ENCODE data around the gene NT5C2. TPM values are rescaled to one million over a fixed set of nuclear protein-coding genes. Genes with fewer than 3 reads are reported as not detected.

NT5C2 gene
- total RNA-seq, 1 experiment from 2014 or later: 35.5 TPM

DNA sequence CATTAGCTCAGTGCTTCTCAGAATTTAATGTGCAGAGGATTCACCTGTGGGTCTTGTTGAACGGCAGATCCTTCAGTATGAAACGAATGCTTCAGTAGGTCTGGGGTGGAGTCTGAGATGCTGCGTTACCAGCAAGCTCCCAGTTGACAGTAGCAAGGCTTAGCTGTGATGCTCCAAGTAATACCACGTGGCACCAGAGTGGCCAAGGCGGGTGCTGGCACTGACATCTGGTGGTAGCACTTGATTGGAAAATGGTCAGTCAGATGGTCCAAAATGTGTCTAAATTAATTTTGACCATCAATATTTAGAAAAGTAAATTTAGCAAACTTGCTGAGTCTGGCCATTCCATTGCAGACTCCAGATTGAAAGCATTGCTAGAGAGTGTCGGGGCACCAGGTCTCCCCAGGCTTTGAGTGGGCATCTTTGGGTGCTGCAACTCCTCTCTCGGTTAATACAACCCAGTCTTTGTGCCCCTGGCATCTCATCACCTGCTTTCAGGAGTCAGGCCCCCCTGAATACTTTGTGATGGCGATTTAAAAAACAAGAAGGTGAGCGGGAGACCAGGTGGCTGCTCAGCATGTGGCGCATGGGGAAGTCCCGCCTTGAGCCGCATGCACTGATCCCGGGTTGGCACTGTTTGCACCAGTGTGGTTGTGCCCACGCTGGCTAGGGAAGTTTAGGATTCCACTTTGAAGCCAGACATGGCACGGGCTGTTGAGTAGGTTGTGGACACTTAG lies 130.1 kb downstream of the NT5C2 start:
- peak; percentile 57 for DNase-seq (ENCODE audit: low read depth, low spot score)
- in situ Hi-C loops (cut with HindIII; ENCODE audit: low pct_unique_long_range_greater_than_20kb, low sequenced_read_pairs): no loop called here

DNA sequence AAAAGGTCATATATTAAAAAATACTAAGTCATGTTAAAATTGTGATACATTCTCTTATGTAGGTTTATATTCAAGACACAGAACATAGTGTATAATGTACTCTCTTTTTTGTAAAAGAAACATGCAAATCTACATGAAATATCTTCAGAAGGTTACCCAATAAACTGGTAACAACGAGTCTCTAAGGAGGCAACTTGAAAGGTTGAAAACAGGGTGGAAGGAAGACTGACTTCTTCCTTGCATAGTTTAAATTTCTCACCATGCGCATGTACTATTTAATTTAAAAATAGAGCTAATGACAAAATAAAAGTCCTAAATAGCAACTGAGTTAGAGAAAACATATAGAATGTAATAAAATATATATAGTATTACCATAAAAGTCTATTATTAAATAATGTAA lies 132.5 kb downstream of the NT5C2 start:
- DNase-seq (ENCODE audit: low read depth, low spot score): no peak
- in situ Hi-C loops (cut with HindIII; ENCODE audit: low pct_unique_long_range_greater_than_20kb, low sequenced_read_pairs): no loop called here

DNA sequence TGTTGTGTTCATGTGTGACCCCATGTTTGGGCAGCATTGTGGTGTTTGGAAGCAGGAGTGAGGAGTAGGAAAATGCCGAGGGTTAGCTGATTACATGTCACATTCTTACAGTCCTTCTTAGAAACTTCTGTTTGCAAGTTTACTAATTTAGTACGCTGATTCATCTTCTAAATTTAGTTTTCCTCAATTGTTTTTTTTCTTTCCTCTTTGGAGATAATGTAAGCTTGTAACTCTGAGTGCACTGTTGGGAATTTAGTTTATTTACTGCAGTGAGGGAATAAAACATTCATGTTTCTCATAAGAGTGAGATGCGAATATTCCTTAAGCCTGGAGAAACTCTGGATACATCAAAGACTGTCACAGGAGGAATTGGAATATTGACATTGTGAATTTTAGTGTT lies 135.0 kb downstream of the NT5C2 start:
- no peak for DNase-seq (ENCODE audit: low read depth, low spot score)
- in situ Hi-C loops (cut with HindIII; ENCODE audit: low pct_unique_long_range_greater_than_20kb, low sequenced_read_pairs): no loop called here

DNA sequence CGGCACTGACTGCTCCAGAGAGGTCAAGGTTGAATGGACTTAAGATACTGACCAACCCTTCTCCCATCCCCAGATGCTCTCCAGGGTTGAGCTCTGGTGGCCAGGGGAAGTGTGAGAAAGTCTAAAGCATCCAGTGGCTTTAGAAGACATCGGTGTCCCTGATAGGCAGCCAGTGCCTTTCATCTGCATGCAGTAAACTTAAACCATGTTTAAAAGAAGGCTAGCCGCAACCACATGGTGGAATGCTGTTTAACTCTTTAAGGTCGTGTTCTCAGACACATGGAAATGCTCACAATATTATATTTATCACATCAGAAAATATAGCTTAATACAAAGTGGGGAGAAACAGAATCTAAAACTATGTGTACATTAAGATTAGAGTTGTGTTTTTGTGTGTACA lies 138.0 kb downstream of the NT5C2 start:
- no peak for DNase-seq (ENCODE audit: low read depth, low spot score)
- in situ Hi-C loops (cut with HindIII; ENCODE audit: low pct_unique_long_range_greater_than_20kb, low sequenced_read_pairs): no loop called here

DNA sequence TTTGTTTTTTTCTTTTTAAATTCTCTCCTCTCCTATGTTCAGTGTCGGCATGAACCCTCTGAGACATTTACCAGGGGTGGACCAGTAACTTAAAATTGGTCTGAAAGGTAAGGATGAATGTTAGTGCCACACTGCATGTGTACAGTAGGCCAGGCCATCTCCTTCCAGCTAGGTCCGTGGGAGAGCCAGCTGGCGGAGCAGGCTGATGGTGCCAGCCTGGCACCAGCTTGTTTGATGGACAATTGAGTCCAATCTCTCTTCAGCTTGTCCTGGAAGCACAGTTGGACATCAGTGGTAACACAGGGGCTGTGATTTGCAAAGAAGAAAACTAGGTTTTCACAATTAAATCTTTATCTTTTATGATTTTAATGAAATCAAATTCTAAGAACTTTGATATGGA lies 138.5 kb downstream of the NT5C2 start:
- in situ Hi-C loops (cut with HindIII; ENCODE audit: low pct_unique_long_range_greater_than_20kb, low sequenced_read_pairs): no loop called here

DNA sequence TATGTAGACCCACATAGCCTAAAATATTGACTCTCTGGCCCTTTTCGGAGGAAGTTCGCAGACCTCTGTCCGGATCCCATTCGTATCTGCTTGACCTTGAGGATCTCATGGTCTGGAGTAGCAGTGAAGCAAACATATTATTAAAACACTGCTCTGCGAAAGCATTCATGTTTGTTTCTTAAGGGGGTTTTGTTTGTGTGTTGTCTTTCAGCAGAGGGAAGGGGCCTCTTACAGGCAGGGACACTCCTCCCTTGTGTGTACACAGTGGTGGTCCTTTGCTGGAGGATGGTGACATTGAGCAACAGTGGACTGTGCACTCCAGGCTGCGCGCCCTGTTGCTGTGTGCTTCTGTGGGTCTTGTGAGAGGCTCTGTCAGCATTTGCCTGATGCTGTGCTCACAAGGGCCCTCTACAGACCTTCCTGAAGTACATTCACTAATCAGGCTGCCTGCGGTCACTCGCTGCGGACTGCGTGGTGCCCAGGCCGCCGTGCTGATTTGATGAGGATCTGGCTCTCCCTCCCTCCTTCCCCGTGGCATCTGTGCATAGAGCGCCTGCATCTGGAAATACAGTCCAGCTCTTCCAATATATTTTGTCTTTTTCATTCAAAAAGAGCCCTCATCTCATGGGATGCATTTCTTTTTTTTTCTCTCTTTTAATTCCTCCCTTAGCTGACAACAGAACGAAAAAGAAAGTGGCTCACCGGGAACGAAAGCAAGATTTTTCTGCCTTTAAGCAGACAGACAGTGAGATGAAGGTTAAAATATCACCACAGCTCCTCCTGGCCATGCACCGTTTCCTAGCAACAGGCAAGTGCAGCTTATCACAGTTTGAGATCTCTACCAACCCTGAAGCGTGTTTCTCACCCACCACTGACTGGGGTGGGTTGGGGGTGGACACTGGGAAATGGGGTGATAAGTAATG lies 139.2 kb downstream of the NT5C2 start:
- DNase-seq (ENCODE audit: low read depth, low spot score): peak; percentile 88

More for the DNA sequence above, 138.5 kb downstream of the NT5C2 start:
- DNase-seq (ENCODE audit: low read depth, low spot score): no peak

DNA sequence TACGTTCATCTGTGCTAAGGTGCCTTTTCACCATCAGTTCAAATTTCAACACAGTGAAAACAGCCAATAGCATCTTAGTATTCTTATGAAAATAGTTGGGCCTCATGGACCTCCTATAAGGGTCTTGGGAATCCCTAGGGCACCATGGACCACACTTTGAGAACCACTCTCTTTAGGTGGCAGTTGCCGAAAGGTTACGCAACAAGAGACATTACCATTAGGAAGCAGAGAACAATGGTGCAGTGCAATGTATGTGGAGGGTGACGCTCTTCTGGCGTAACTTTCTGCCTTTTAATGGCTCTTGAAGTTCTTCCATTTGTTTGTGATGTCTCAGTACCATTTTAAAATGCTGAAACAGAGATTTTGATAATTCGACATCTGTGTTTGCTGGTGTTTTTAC lies 143.8 kb downstream of the NT5C2 start:
- DNase-seq (ENCODE audit: low read depth, low spot score): no peak

More for the DNA sequence above, 139.2 kb downstream of the NT5C2 start:
- in situ Hi-C loops (cut with HindIII; ENCODE audit: low pct_unique_long_range_greater_than_20kb, low sequenced_read_pairs): no loop called here

DNA sequence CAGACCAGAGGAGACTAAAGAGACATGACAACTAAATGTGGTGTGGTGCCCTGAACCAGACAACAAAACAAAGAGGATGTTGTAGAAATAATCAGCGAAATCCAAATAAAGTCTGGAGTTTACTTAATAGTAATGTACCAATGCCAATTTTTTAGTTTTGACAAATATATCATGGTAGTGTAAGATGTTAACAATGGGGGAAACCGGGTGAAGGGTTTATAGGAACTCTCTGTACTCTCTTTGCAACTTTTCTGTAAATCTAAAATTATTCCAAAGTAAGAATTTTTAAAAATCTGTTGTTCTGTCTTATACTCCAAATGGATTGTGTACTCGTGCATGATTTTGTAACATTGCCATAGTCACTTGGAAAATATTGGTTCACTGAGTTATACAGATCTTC lies 145.7 kb downstream of the NT5C2 start:
- no peak for DNase-seq (ENCODE audit: low read depth, low spot score)
- in situ Hi-C loops (cut with HindIII; ENCODE audit: low pct_unique_long_range_greater_than_20kb, low sequenced_read_pairs): no loop called here

More for the DNA sequence above, 143.8 kb downstream of the NT5C2 start:
- in situ Hi-C loops (cut with HindIII; ENCODE audit: low pct_unique_long_range_greater_than_20kb, low sequenced_read_pairs): no loop called here

DNA sequence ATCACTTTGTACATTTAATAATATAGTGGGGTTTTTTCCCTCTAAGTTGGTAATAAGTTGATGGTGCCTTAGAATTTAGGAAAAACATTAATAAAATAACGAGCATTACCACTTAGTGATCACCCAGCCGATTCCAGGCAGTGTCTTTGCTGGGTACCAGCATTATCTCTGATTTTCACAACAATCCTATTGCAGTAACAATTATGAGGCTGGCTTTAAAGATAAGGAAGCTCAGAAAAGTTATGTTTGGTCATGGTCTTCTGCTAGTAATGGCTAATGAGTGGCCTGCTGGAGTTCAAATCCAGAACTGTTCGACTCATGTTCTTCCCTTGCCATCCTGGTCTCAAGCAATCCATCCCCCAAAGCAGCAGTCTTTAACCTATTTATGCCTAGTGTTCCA lies 147.1 kb downstream of the NT5C2 start:
- no peak for DNase-seq (ENCODE audit: low read depth, low spot score)
- in situ Hi-C loops (cut with HindIII; ENCODE audit: low pct_unique_long_range_greater_than_20kb, low sequenced_read_pairs): no loop called here

DNA sequence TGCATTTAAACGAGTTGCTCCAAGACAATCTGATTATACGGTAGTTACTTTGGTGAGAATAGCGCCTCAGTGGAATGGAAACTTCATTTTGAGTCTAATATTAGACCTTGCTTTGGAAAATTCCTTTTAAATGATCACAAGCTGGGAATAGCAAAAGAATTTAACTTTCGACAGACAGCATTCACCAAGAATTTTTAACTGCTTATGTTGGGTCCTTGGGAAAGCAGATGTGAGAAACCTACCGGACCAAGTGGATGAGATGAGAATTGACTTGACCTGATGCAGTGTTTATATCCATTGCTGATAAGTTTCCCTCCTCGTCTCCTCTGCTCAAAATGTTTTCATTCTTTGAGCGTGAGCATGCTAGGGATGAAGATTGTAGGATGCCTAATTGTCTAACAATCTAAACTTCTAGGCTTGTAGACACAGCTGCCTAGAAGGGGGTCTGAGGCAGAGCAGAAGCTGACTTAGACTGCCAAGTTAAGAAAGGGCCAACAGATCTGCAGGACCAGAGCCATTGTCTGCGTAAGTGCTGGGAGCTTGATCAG lies 148.1 kb downstream of the NT5C2 start:
- in situ Hi-C loops (cut with HindIII; ENCODE audit: low pct_unique_long_range_greater_than_20kb, low sequenced_read_pairs): no loop called here
- no peak for DNase-seq (ENCODE audit: low read depth, low spot score)

DNA sequence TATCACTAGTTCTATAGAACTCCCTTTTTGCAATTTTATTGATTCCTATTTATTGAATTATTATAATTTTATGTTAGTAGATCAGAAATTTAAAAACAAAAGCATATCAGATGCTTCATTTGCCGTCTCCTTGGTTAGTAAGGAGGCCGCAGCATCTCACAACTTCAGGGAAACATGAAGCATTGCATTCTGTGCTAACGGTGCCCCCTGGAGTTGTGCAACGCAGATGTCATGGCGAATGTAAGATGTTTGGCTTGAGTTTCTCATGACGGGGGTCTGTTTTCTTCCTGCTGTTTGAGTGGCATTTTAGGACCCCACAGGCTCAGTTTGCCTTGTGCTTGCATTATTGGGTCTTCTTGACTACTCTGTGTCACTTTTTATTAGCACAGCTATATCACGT lies 150.2 kb downstream of the NT5C2 start:
- in situ Hi-C loops (cut with HindIII; ENCODE audit: low pct_unique_long_range_greater_than_20kb, low sequenced_read_pairs): no loop called here
- DNase-seq (ENCODE audit: low read depth, low spot score): no peak

DNA sequence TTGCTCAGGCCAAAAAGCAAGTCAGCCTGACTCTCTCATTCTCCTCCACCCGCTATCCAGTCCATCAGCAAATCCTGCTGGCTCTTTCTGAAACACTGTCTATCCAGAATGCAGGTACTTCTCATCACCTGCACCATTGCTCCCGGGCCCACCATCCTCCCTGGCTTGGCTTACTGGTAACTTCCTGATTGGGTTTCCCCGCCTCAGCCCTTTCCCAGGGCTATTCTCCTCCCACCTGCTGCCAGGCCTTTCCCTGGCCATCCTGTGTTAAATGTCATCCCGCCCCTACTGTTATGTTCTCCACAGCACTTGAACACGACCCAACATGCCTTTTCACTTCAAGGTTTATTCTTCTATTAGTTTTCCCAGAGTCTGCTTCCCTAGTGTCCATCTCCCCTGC lies 150.9 kb downstream of the NT5C2 start:
- DNase-seq (ENCODE audit: low read depth, low spot score): no peak
- in situ Hi-C loops (cut with HindIII; ENCODE audit: low pct_unique_long_range_greater_than_20kb, low sequenced_read_pairs): no loop called here

DNA sequence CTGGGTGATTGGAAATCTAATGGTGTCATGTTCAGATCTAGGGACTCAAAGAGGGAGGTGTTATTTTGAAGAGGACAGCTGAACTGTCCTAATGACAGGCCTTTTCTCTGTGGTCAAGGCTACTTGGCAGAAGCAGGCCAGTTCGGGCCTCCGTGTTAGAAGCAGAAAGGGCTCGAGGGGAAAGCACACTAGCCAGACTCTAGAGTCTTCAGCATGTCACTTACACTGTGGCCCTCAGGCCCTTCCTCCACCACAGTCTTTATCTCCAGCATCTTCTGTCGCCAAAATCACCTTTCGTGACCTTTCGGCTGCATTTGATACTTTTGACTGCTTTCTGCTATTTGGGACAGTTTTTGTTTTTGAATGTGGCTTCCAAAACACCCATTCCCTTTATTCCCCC lies 151.7 kb downstream of the NT5C2 start:
- in situ Hi-C loops (cut with HindIII; ENCODE audit: low pct_unique_long_range_greater_than_20kb, low sequenced_read_pairs): no loop called here
- no peak for DNase-seq (ENCODE audit: low read depth, low spot score)

DNA sequence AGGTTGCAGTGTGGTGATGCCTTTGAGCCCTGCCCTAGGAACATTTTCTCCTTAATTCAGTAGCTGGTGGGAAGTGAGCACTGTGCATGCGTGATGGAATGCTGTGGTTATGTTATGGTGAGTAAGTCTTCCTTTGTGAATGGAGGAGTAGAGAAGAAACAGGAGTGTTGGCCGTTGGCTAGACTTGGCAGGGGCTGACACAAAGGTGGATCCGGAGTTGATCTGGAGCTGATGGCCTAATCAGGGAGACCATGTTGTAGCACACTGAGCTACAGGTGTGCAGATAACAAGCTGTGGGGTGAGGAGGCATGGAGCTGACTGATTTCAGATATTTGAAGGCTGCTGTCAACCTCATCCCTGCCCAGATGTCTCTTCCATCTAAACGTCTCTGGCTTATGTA lies 152.7 kb downstream of the NT5C2 start:
- in situ Hi-C loops (cut with HindIII; ENCODE audit: low pct_unique_long_range_greater_than_20kb, low sequenced_read_pairs): no loop called here
- no peak for DNase-seq (ENCODE audit: low read depth, low spot score)

DNA sequence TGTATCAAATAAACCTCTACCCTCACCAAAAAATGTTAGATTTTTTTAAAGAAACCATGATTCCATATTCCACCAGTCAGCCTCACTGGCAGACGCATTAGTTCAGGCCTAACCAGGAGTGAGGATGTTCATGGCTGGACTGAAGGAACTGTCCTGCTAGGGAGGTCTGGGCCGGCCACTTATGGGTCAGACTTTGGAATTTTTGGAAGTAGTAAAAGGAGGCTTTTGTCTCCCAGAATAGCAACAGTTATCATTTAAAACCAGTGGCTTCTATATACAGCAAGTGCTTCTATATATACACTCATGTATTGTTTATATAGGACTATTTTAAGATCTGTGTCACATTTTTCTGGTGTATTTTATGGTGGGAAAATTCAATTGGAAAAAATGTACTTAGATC lies 154.5 kb downstream of the NT5C2 start:
- in situ Hi-C loops (cut with HindIII; ENCODE audit: low pct_unique_long_range_greater_than_20kb, low sequenced_read_pairs): no loop called here
- no peak for DNase-seq (ENCODE audit: low read depth, low spot score)
